ENCODE measurements around the gene INF2. TPM values are rescaled to one million over a fixed set of nuclear protein-coding genes. Genes with fewer than 3 reads are reported as not detected.

Gene INF2
- total RNA-seq, 4 donors from 2014 or later, result 39.9 to 199 (median 72.4) TPM

DNA sequence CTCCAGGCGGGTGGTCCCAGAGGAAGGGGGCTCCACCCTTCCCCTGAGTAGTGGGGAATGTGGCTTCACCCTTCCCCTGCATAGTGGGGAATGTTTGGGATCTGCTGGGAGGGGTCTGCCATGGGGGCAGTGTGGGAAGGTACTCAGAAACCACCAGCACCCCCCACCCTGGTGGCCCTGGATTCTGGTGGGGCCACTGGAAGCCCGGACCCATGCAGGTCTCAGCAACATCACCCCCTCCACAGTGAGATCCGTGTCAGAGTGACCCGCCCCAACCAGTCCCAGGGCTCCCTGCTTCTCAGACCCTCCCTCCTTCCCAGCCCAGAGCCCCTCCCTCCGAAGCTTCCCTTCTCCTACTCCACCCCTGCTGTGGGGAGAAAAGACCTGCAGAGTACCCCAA lies 30.3 kb upstream of the INF2 start:
- TF ChIP-seq, protein P1, sequence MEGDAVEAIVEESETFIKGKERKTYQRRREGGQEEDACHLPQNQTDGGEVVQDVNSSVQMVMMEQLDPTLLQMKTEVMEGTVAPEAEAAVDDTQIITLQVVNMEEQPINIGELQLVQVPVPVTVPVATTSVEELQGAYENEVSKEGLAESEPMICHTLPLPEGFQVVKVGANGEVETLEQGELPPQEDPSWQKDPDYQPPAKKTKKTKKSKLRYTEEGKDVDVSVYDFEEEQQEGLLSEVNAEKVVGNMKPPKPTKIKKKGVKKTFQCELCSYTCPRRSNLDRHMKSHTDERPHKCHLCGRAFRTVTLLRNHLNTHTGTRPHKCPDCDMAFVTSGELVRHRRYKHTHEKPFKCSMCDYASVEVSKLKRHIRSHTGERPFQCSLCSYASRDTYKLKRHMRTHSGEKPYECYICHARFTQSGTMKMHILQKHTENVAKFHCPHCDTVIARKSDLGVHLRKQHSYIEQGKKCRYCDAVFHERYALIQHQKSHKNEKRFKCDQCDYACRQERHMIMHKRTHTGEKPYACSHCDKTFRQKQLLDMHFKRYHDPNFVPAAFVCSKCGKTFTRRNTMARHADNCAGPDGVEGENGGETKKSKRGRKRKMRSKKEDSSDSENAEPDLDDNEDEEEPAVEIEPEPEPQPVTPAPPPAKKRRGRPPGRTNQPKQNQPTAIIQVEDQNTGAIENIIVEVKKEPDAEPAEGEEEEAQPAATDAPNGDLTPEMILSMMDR (IDR thresholded peaks at IDR 0.05; ENCODE audit: low read depth), result no peak

DNA sequence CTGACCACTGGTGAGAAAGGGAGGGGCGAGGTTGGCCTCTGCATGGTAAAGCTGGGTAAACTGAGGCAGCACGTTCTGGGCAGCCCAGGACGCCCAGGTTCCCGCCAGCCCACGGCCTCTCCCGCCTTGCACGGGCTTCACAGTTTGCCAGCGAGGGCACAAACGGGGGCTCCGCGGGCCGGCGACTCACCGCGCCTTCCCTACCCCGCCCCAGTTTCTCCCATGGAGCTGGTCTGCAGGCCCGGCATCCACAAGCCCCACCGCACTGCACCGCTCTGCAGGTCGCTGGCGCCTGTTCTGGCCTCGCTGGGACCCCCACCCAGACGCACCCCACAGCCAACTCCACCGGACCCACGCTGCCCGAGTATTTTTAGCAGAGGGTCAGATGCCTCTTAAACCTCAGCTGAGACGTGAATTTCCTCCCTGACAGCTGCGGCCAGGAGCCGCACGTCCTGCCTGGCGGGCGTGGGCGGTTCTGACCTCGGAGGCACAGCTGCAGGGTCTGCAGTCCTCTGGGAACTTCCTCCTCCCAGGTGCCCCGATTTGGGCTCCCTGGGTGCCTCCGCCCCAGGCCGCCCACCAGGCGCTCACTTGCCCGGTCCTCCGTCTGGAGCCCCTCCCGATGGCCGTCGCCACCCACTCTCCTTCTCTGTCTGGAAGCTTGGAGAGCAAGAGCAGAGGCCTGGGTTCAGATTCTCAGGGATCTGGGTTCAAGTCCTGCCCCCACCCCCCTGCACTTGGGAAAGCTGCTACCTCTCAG lies 29.5 kb upstream of the INF2 start:
- TF ChIP-seq, protein P1 (IDR thresholded peaks at IDR 0.05; ENCODE audit: low read depth), result no peak

DNA sequence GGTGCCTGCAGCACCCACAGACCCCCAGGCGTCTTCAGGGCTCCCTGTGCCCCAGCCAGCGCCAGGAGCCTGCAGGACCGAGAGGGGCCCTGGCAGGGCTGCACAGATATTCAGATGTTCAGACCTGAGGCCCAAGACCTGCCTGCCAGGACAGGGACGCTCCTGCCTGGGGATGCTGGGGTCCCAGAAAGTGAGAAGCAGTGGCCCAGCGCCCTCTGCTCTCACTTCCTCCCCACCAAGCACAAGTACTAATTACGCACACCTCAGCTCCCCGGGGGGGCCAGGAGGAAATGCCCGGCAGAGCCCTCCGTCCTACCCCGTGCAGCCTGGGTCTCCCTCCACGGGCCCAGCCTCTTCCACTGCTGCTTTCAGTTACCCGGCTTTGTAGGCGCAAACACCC lies 28.8 kb upstream of the INF2 start:
- TF ChIP-seq, protein P1 (IDR thresholded peaks at IDR 0.05; ENCODE audit: low read depth), result no peak

DNA sequence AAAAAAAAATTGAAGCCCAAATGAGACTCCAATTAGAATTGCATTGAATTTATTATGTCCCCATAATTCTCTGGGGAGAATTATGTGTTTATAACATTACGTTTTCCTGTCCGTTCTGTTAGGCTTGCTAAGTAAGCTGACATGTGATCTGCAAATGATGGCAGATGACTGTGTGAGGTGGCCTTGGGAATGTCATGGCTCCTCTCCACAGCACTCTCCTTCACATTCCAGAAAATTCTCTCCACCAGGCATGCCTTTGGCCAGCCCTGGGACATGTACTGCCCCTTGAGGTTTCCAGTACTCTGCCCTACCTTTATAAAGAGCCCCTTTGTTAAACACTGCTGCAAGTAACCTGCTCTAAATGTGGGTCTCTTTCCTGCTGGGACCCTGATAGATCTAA lies 28.3 kb upstream of the INF2 start:
- TF ChIP-seq, protein P1 (IDR thresholded peaks at IDR 0.05; ENCODE audit: low read depth), result no peak

DNA sequence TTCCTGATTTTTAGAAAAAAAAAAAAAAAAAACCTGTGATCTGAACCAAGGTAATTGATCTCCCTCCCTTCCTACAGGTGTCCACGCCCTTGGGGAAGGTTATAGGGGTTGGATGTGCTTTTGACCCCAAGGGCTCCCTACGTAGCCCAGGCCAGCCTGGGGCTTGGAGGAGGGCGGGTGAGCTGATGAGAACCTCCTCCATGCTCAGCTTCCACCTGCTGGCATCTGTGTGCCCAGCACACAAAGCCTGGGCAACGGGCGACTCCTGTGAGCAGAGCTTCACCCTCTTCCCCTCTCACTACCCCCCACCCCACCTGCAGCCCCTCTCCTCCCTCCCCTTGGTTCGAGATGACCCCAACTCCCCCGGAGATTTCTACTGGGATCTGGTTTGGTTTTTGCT lies 25.3 kb upstream of the INF2 start:
- TF ChIP-seq, protein P1 (IDR thresholded peaks at IDR 0.05; ENCODE audit: low read depth), result no peak

DNA sequence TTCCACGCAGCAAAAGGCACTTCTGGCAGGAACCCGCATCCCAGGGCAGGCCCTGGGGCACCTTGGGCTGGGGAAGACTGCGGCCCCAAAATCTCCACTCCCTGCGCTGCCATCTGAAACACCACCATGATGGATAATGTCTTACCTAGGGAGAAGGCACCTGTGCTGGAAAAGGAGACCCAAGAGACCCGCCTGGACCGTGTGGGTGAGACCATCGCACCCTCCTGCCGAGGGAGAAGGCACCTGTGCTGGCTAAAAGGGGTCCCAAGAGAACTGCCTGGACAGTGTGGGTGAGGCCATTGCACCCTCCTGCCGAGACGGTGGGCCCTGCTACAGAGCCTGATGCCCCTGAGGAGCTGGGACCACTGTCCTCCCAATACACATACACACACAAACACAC lies 24.8 kb upstream of the INF2 start:
- TF ChIP-seq, protein P1 (IDR thresholded peaks at IDR 0.05; ENCODE audit: low read depth), result no peak

DNA sequence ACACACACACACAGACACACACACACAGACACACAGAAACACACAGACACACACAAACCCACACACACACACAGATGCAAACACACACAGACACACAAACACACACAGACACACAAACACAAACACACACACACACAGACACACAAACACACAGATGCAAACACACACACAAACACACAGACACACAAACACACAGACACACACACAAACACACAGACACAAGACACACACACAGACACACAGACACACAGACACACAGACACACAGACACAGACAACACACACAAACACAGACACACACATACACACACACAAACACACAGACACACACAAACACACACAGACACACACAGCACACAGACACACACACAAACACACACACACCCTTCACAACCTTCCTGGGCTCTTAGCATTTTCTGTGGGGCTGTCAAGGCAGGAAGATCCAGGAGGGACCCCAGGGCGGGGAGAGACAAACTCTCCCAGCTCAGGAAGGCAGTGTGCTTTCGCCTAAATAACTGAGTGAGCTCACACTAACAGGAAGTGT lies 24.2 kb upstream of the INF2 start:
- TF ChIP-seq, protein P1 (IDR thresholded peaks at IDR 0.05; ENCODE audit: low read depth), result no peak
